GM10248 (cell line): ENCODE data around the gene CACNA1C.

ENCODE experiments used
- CTCF ChIA-PET: fragments of 300-600 bp; sonication (Branson Sonifier 250); formaldehyde crosslinking; extraction: SDS; loops from one replicate; lab custom pipeline; 2021; ENCODE audit warnings: antibody characterized with exemption; lab: Yijun Ruan, JAX
- POLR2A ChIA-PET: fragments of 350-650 bp; sonication (Branson Sonifier 250); formaldehyde crosslinking; extraction: SDS; loops from one replicate; lab custom pipeline; 2020; ENCODE audit warnings: antibody characterized with exemption; lab: Yijun Ruan, JAX
- DNase-seq: peaks from one replicate; pipeline ENCODE4 v3.0.0; 2012; ENCODE audit errors: extremely low spot score
- CTCF ChIP-seq: IDR thresholded peaks from 2 replicates; pipeline ENCODE4 v1.5.1; 2012; ENCODE audit warnings: mild to moderate bottlenecking, low read depth; ENCODE audit errors: extremely low read depth, missing control alignments, control extremely low read depth

CACNA1C gene

DNA sequence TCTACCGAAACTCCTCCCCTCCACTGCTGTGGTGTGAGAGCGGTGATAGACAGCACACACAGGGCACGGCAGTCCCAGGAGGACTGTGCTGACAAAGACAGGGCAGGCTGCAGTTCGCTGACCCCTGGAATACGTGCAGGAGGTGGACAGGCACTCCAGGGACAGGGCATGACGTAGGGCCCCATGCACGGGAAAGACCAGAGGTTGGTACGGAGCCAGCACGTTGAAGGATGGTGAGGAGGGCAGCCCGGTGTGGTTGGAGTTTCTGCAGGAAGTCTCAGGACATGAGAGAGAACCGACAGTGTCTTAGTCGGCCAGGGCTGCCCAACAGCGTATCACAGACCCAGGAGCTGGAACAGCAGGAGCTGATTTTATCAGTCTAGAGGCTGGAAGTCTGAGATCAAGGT is 487.8 kb downstream of the CACNA1C start:
- DNase-seq = no peak
- no peak for TF ChIP-seq CTCF
- ChIA-PET POLR2A (no interaction called here), CTCF (no interaction called here)

GRCh38 chr12:2541631-2542204 is 488.9 kb downstream of the CACNA1C start:
- ChIA-PET POLR2A (no interaction called here), CTCF (no interaction called here)
- no peak for DNase-seq
- TF ChIP-seq CTCF = no peak

- ChIA-PET POLR2A (no interaction called here), CTCF (no interaction called here)
- no peak for DNase-seq
- TF ChIP-seq CTCF = no peak
Measured at GRCh38 chr12:2543801-2544200, 491.0 kb downstream of the CACNA1C start.

DNA sequence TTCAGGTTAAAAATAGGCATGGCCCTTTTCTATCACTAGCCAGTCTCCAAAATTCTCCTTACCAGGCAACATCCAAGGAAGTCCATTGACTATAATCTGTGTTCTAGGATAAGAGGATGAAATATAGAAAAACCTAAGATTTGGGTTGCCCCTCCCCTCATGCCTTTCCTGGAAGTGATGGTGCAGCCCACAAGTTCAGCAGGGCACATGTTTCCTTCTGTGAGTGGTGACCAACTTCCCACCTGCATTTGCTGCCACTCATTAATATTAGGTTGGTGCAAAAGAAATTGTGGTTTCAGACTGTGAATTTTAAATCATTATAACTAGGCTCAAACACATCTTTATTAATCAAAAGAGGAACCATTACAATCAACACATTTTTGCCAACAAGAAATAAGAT is 491.4 kb downstream of the CACNA1C start:
- TF ChIP-seq CTCF = no peak
- CTCF ChIA-PET = no interaction called here
- POLR2A ChIA-PET = no interaction called here
- DNase-seq = no peak

GRCh38 chr12:2547273-2548044 is 494.7 kb downstream of the CACNA1C start:
- no peak for DNase-seq
- ChIA-PET POLR2A (no interaction called here), CTCF (no interaction called here)
- no peak for TF ChIP-seq CTCF

DNA sequence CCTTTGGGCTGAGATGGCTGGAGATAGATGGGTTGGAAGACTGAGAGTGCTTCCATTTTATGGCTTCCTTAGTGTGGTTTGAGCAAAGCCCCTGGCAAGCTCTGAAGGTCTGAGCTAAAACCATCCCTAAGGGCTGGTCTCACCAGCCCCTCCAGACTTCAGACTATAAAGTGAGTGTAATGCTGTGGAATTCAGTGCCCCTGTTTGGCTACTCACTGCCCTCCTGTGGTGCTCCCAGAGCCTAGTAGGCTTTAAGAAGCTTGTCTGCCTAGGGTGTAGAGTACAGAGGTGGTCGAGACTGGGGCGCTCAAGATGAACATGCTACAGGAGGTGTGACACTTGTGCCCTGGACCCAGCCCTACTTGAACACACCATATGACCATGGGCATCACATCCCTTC is 495.3 kb downstream of the CACNA1C start:
- ChIA-PET CTCF (no interaction called here), POLR2A (no interaction called here)
- no peak for DNase-seq
- no peak for TF ChIP-seq CTCF
